Neuronal stem cell (in vitro differentiated cells): ENCODE data around the gene MAB21L4.

Experiments used
- DNase-seq: peaks from one replicate; pipeline ENCODE4 v3.0.0-alpha.2; 2013; ENCODE audit warnings: low spot score
- H2AFZ ChIP-seq: one replicate; pipeline ENCODE4 v1.6.1; 2013; ENCODE audit warnings: mild to moderate bottlenecking, low read length, inconsistent platforms
- H2AK5ac ChIP-seq: 2 replicates; pipeline ENCODE4 v1.6.1; 2013; ENCODE audit warnings: low read depth, mild to moderate bottlenecking, inconsistent platforms, low read length, moderate library complexity, mixed read lengths
- H2BK120ac ChIP-seq: 2 replicates; pipeline ENCODE4 v1.6.1; 2013; ENCODE audit warnings: low read depth, mild to moderate bottlenecking, inconsistent platforms, low read length, moderate library complexity, mixed read lengths
- H2BK12ac ChIP-seq: one replicate; pipeline ENCODE4 v1.6.1; 2013; ENCODE audit warnings: low read length, inconsistent platforms
- H2BK15ac ChIP-seq: 2 replicates; pipeline ENCODE4 v1.6.1; 2013; ENCODE audit warnings: mild to moderate bottlenecking, low read length, inconsistent platforms, mixed read lengths
- H2BK5ac ChIP-seq: one replicate; pipeline ENCODE4 v1.6.1; 2013; ENCODE audit warnings: inconsistent platforms, mild to moderate bottlenecking, low read length, moderate library complexity
- H3K14ac ChIP-seq: one replicate; pipeline ENCODE4 v1.6.1; 2013; ENCODE audit warnings: low read length, inconsistent platforms
- H3K18ac ChIP-seq: 2 replicates; pipeline ENCODE4 v1.6.1; 2013; ENCODE audit warnings: low read length, inconsistent platforms
- H3K23ac ChIP-seq: 2 replicates; pipeline ENCODE4 v1.6.1; 2013; ENCODE audit warnings: low read depth, mild to moderate bottlenecking, mixed read lengths, low read length, inconsistent platforms; ENCODE audit not compliant: poor library complexity
- H3K27ac ChIP-seq: replicated peaks from 3 replicates; pipeline ENCODE4 v1.5.1; 2013; ENCODE audit warnings: low read length, inconsistent platforms
- H3K27me3 ChIP-seq, 3 experiments: 2 replicates each; pipeline ENCODE4 v1.6.1; 2013; ENCODE audit warnings: low read length in 3 of 3, mild to moderate bottlenecking in 2 of 3, inconsistent platforms in 1 of 3, low read depth in 1 of 3, mixed read lengths in 1 of 3, moderate library complexity in 1 of 3; ENCODE audit not compliant: control insufficient read depth in 3 of 3, insufficient read depth in 3 of 3
- H3K36me3 ChIP-seq, 2 donors: replicated peaks in 1 of 2; 2 replicates each; pipeline ENCODE4 v1.6.1; 2013; ENCODE audit warnings: low read length in 2 of 2; ENCODE audit not compliant: control insufficient read depth in 2 of 2, insufficient read depth in 2 of 2
- H3K4ac ChIP-seq: 2 replicates; pipeline ENCODE4 v1.6.1; 2013; ENCODE audit warnings: inconsistent platforms, mild to moderate bottlenecking, low read length, moderate library complexity
- H3K4me1 ChIP-seq, 2 donors: 1 replicate in 1 of 2; 2 replicates in 1 of 2; pipeline ENCODE4 v1.6.1; 2013; ENCODE audit warnings: low read length in 2 of 2, low read depth in 1 of 2; ENCODE audit not compliant: control insufficient read depth in 2 of 2, insufficient read depth in 1 of 2
- H3K4me2 ChIP-seq: one replicate; pipeline ENCODE4 v1.6.1; 2013; ENCODE audit warnings: mild to moderate bottlenecking, low read length, inconsistent platforms; ENCODE audit not compliant: insufficient read depth, poor library complexity, severe bottlenecking
- H3K4me3 ChIP-seq, 2 donors: 2 replicates each; pipeline ENCODE4 v1.5.1; 2013; ENCODE audit warnings: low read length in 2 of 2, mild to moderate bottlenecking in 2 of 2, inconsistent platforms in 1 of 2, moderate library complexity in 1 of 2
- H3K79me1 ChIP-seq: one replicate; pipeline ENCODE4 v1.6.1; 2013; ENCODE audit warnings: low read depth, mild to moderate bottlenecking, inconsistent platforms, low read length, moderate library complexity
- H3K9ac ChIP-seq: one replicate; pipeline ENCODE4 v1.6.1; 2013; ENCODE audit warnings: mild to moderate bottlenecking, low read depth, low read length, inconsistent platforms; ENCODE audit not compliant: poor library complexity
- H3K9me3 ChIP-seq, 2 donors: replicated peaks in 1 of 2; 2 replicates each; pipeline versions ENCODE3 to v1.6.1; 2013; ENCODE audit warnings: low read length in 2 of 2, mild to moderate bottlenecking in 2 of 2, inconsistent platforms in 1 of 2, low read depth in 1 of 2, mixed read lengths in 1 of 2, moderate library complexity in 1 of 2; ENCODE audit not compliant: control insufficient read depth in 2 of 2, insufficient read depth in 1 of 2
- H4K8ac ChIP-seq: one replicate; pipeline ENCODE4 v1.6.1; 2013; ENCODE audit warnings: low read depth, mild to moderate bottlenecking, inconsistent platforms, low read length, moderate library complexity
- H4K91ac ChIP-seq: one replicate; pipeline ENCODE4 v1.6.1; 2013; ENCODE audit warnings: low read length, low read depth, mild to moderate bottlenecking, inconsistent platforms; ENCODE audit not compliant: poor library complexity
- WGBS, 2 donors: extraction: QIAGEN DNeasy Blood & Tissue Kit; methylation state at CpG; one replicate each; pipeline ENCODE4 v1.1.7; 2013; ENCODE audit warnings: missing lambda C conversion rate in 2 of 2, mixed read lengths in 1 of 2; ENCODE audit not compliant: insufficient read length in 2 of 2, insufficient replicate concordance in 1 of 2; ENCODE audit errors: extremely low coverage in 2 of 2; 5-methylcytosine and 5-hydroxymethylcytosine counted together

MAB21L4 gene

GRCh38 chr2:240902615-240903041 is 6.7 kb upstream of the MAB21L4 start:
- Histone ChIP-seq H3K4me3 (no peak overlapping the region), H2BK12ac (no peak overlapping the region), H3K4ac (no peak overlapping the region), H3K36me3 (no peaks in the 10 kb centered on the region), H3K18ac (peak overlapping the region; percentile 64), H3K9ac (no peak overlapping the region), H2AFZ (no peak overlapping the region), H4K8ac (no peak overlapping the region), H3K14ac (peak overlapping the region; percentile 97), H2BK15ac (peak overlapping the region; percentile 26), H2AK5ac (no peak overlapping the region), H3K27ac (no peak overlapping the region), H3K4me1 (peaks cover 4 to 6% of the 10 kb centered on the region in 2 donors), H4K91ac (no peak overlapping the region), H2BK5ac (no peak overlapping the region), H3K4me2 (no peak overlapping the region), H2BK120ac (peak overlapping the region; percentile 61), H3K9me3 (no peaks in the 10 kb centered on the region), H3K79me1 (no peaks in the 10 kb centered on the region), H3K27me3 (peaks cover 0 to 29% (median 3%) of the 10 kb centered on the region in 3 experiments), H3K23ac (no peak overlapping the region)
- DNase-seq: no peak
- WGBS, 2 donors: no CpG with 5 or more reads among the region's 7 CpGs

- Histone ChIP-seq H3K23ac (no peak overlapping the region), H4K8ac (no peak overlapping the region), H2AK5ac (peak overlapping the region; percentile 37), H3K18ac (peak overlapping the region; percentile 64), H3K79me1 (no peaks in the 10 kb centered on the region), H3K4me1 (peaks cover 4 to 7% of the 10 kb centered on the region in 2 donors), H3K9ac (no peak overlapping the region), H4K91ac (no peak overlapping the region), H3K4me3 (no peak overlapping the region), H2BK5ac (no peak overlapping the region), H3K4me2 (no peak overlapping the region), H3K27ac (no peak overlapping the region), H2BK12ac (no peak overlapping the region), H2AFZ (no peak overlapping the region), H3K4ac (peak overlapping the region; percentile 23), H3K27me3 (peaks cover 0 to 25% (median 3%) of the 10 kb centered on the region in 3 experiments), H2BK15ac (peak overlapping the region; percentile 26), H3K14ac (peak overlapping the region; percentile 97), H3K9me3 (no peaks in the 10 kb centered on the region), H3K36me3 (no peaks in the 10 kb centered on the region), H2BK120ac (peak overlapping the region; percentile 61)
- WGBS, 2 donors: no CpG with 5 or more reads among the region's 14 CpGs
- DNase-seq: no peak
Observed at GRCh38 chr2:240901986-240902614, 6.1 kb upstream of the MAB21L4 start.

- Histone ChIP-seq H2BK120ac (no peak overlapping the region), H3K27ac (no peak overlapping the region), H2BK12ac (no peak overlapping the region), H2BK5ac (no peak overlapping the region), H3K4me1 (peaks cover 0 to 2% of the 10 kb centered on the region in 2 donors), H3K36me3 (no peaks in the 10 kb centered on the region), H3K9ac (no peak overlapping the region), H3K18ac (no peak overlapping the region), H3K79me1 (no peaks in the 10 kb centered on the region), H3K4me3 (no peak overlapping the region), H3K9me3 (no peaks in the 10 kb centered on the region), H3K4me2 (no peak overlapping the region), H3K14ac (no peak overlapping the region), H2AFZ (no peak overlapping the region), H4K8ac (no peak overlapping the region), H4K91ac (no peak overlapping the region), H2BK15ac (no peak overlapping the region), H3K4ac (no peak overlapping the region), H3K23ac (peak overlapping the region; percentile 20), H3K27me3 (peaks cover 0 to 13% (median 3%) of the 10 kb centered on the region in 3 experiments), H2AK5ac (no peak overlapping the region)
- no CpG with 5 or more reads among the region's 27 CpGs for WGBS, 2 donors
- no peak for DNase-seq
Observed at GRCh38 chr2:240900141-240900860, 4.3 kb upstream of the MAB21L4 start.

GRCh38 chr2:240899468-240899865 is 3.5 kb upstream of the MAB21L4 start:
- no CpG with 5 or more reads among the region's 19 CpGs for WGBS, 2 donors
- no peak overlapping the region for H2BK120ac ChIP-seq
- H2AFZ ChIP-seq: no peak overlapping the region
- no peak overlapping the region for H2BK5ac ChIP-seq
- H2BK15ac ChIP-seq: peak overlapping the region; percentile 75
- H4K8ac ChIP-seq: no peak overlapping the region
- H3K4me3 ChIP-seq: no peak overlapping the region
- H3K4me1 ChIP-seq: peaks cover 0 to 2% of the 10 kb centered on the region in 2 donors
- no peak overlapping the region for H3K23ac ChIP-seq
- no peak overlapping the region for H4K91ac ChIP-seq
- H3K27ac ChIP-seq: no peak overlapping the region
- H3K4me2 ChIP-seq: no peak overlapping the region
- H3K9ac ChIP-seq: no peak overlapping the region
- DNase-seq: no peak
- no peak overlapping the region for H2BK12ac ChIP-seq
- H3K9me3 ChIP-seq: no peaks in the 10 kb centered on the region
- no peak overlapping the region for H3K18ac ChIP-seq
- H3K27me3 ChIP-seq: peaks cover 0 to 6% (median 3%) of the 10 kb centered on the region in 3 experiments
- peak overlapping the region; percentile 63 for H2AK5ac ChIP-seq
- H3K14ac ChIP-seq: no peak overlapping the region
- H3K36me3 ChIP-seq: no peaks in the 10 kb centered on the region
- no peak overlapping the region for H3K4ac ChIP-seq
- H3K79me1 ChIP-seq: no peaks in the 10 kb centered on the region
